HG03139 (cell line): ENCODE data around the gene SEC16A.
A peak's percentile ranks its signal among the peaks of the same experiment; 100 is the strongest.
"Not testable (repeated sequence)": the region's sequence is repeated elsewhere in the genome, so short reads cannot be mapped to it uniquely, and the experiment has no call there.

Source experiments
- ATAC-seq: cut with Tn5 transposase; IDR thresholded peaks from one replicate; pipeline ENCODE4 v1.9.1; 2021; ENCODE audit not compliant: unreplicated experiment

Gene SEC16A

GRCh38 chr9:136424750-136425362 is 58.0 kb downstream of the SEC16A start:
- ATAC-seq = no peak

DNA sequence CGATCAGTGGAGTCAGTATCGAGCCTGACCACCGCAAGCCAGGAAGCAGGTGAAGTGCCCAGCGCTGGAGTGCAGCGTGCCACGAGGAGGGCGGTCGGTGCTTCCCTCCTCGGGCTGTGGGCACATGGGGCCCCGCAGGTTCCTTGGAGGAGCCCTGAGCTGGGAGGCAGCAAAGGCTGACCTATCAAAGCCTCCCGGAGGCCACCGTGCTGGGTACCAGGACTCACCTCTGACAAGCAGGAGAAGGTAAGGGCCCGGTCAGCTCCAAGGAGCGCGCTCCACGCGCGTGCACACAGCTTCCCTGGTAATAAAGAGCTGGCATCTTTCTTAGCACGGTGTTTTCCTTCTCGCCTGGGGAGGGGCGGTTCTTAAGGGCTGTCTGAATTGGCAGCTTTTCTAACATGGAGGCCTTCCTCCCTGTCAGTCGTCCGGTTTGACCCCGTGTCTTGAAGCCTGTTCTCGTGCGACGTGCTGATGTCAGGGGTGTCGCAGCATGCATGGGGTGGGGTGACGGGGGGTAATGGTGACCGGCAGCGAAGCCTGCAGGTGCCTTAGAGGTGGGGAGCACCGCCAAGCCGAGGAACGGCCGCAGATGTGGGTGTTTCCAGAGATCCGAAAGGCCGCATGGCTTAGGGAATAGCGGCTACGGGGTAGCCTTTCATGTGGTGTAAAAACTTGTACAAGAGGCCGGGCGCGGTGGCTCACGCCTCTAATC is 59.3 kb downstream of the SEC16A start:
- no peak for ATAC-seq

GRCh38 chr9:136422876-136423275 is 60.0 kb downstream of the SEC16A start:
- ATAC-seq = no peak

GRCh38 chr9:136421791-136422190 is 61.0 kb downstream of the SEC16A start:
- no peak for ATAC-seq

DNA sequence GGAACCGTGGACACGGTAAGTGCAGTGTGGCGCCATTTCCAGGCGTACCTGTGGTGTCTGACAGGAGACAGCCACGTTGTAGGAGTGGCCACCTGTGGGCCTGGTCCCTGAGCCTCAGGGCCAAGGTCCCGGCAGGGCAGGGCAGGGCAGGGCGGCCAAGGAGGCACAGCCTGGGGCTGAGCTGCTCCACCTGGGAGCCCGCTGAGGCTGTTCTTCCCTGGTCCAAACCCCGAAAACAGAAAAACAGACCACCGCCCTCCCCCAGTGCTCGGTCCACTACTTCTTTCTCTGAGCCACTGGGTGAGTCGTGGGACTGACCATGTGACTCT is 63.8 kb downstream of the SEC16A start:
- no peak for ATAC-seq

GRCh38 chr9:136418182-136419091 is 64.4 kb downstream of the SEC16A start:
- ATAC-seq = no peak

DNA sequence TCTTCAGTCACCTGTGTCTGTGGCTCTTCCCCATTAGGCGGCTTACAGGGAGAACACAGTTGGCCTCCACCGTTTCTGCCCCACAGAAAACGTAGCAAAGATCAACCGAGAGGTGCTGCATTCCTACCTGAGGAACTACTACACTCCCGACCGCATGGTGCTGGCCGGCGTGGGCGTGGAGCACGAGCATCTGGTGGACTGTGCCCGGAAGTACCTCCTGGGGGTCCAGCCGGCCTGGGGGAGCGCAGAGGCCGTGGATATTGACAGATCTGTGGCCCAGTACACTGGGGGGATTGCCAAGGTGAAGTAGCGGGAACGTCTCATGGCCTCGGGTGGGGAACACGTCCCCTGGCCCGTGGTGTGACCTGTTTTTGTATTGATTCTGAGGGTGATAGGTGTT is 65.9 kb downstream of the SEC16A start:
- no peak for ATAC-seq

DNA sequence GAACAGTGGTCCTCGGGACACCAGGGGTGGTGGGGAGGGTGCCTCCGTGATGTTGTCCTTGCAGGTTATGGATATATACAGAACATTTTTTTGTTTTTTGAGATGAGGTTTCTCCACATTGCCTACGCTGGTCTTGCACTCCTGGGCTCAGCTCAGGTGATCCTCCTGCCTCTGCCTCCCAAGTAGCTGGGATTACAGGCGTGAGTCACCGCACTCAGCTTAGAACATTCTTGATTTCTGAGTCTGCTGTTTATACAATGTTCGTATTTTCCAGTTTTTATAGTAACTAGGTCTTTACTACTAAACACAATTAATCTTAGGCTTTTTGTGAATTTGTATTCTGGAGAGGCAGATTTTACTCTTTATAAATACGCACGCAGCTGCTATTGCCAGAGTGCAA is 66.4 kb downstream of the SEC16A start:
- no peak for ATAC-seq

DNA sequence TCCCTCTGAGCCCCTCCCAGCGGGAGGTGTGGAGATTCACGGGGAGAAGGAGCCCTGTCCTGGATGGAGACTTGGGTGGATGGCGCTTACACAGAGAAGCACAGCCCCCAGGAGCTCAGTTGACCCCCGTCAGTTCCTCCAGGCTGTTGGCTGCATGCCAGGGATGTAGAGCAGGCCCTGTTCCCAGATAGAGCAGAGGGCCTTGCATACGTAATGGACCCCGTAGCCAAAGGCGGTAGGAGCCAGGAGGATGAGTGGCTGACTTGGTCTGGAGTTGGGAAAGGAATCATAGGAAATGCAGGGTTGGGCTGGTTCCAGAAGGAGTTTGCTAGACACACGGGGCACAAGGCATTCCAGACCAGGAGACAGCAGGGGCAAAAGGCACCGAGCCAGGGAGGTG is 69.9 kb downstream of the SEC16A start:
- ATAC-seq = no peak

- ATAC-seq = no peak
Observed at GRCh38 chr9:136411378-136411777, 71.5 kb downstream of the SEC16A start.

- peak; percentile 77 for ATAC-seq
Observed at GRCh38 chr9:136410500-136411287, 72.1 kb downstream of the SEC16A start, which contains the start of the genes ENTR1 and PMPCA. Gene ENTR1, minus strand, starts transcription at chr9:136410614. Its CDS starts 217 bp downstream, at chr9:136410397. Gene PMPCA, plus strand, starts transcription at chr9:136410658. Its CDS starts 11 bp downstream, at chr9:136410669.

GRCh38 chr9:136409557-136410455 is 73.0 kb downstream of the SEC16A start:
- no peak for ATAC-seq

GRCh38 chr9:136407911-136408310 is 74.9 kb downstream of the SEC16A start:
- no peak for ATAC-seq

GRCh38 chr9:136407061-136407460 is 75.8 kb downstream of the SEC16A start:
- not testable (repeated sequence) for ATAC-seq

DNA sequence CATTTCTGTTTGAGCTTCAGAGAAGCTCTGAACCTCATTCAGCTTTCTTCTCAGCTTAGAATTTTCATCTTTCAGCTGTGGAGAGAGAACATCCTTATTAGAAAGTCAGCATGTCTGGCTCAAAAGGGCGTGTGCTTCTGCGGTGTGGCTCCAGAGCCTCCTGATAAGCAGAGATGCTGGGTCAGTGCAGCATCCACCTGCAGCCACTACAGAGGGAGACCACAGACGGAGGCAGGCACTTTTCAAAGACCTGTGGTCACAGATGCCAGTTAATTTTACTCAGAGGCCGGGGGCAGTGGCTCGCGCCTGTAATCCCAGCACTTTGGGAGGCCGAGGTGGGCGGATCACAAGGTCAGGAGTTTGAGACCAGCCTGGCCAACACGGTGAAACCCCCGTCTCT is 76.9 kb downstream of the SEC16A start:
- ATAC-seq = not testable (repeated sequence)

GRCh38 chr9:136405481-136405880 is 77.4 kb downstream of the SEC16A start:
- no peak for ATAC-seq

DNA sequence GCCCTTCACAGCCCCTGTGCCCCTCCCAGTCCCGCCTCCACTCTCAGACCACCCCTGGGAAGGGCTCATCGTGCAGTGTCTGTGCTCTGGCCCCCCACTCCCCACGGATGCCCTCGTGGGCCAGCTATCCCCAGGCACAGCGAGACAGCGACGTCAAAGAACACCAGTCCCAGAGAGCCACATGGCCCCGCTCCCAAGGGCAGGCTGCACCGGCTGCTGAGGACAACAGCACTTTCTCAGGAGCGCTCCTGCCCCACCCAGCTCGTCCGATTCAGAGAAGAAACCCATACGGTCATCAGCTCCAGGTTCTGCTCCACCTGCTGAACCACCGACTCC is 78.1 kb downstream of the SEC16A start:
- no peak for ATAC-seq

GRCh38 chr9:136403915-136404800 is 78.7 kb downstream of the SEC16A start:
- ATAC-seq = no peak

GRCh38 chr9:136403538-136403914 is 79.3 kb downstream of the SEC16A start:
- no peak for ATAC-seq
